ENCODE data around the gene TNFSF8. TPM values are rescaled to one million over a fixed set of nuclear protein-coding genes. Genes with fewer than 3 reads are reported as not detected.

Gene TNFSF8
- total RNA-seq, 1 experiment from 2014 or later = not detected

Other genes starting within 250 kb of the TNFSF8 start
- not detected in 2 replicates for gene TEX48, start 248.4 kb downstream of the TNFSF8 start, total RNA-seq (2014; rRNA removed; shearing (Covaris generic))
- gene TNFSF15, start 124.6 kb downstream of the TNFSF8 start, total RNA-seq (2014; rRNA removed; shearing (Covaris generic)) = not detected in 2 replicates
- not detected in 2 replicates for gene TNC, start 187.6 kb upstream of the TNFSF8 start, total RNA-seq (2014; rRNA removed; shearing (Covaris generic))

Data from NCI-H460 (cell line).